ENCODE results near the gene ITGA6.

DNA sequence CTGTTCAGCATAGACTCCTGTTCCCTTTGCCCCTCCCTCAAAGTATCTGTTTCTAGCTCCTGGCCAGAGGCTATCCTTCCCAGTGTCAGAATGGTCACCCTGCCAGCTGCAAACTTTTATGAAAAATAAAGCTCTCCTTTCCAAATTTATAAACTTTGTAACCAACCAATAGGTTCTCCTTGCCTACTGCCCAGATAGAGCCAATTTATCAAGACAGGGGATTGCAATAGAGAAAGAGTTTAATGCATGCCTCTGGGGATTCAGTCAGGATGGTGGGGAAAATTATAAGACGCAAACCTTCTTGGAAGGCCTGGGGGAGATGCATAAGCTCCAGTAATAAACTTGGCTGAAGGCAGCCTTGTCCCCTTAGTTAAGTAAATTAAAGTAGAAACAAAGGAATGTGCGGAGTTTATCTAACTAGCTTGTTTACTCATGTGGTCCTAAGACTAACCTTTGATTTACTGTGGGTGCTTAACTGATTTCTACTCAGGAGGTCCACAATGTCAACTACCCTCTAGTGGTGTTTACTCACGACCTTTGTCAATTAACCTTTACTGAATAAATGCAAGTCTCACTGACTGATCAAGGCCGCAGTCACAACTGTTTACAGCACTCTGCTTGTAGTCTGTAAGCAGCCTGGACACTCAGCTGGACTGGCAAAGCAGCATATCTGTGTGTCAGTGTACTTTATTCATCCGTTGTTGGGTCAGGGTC, 85.6 kb downstream of the ITGA6 start:
- TF ChIP-seq, protein P1, sequence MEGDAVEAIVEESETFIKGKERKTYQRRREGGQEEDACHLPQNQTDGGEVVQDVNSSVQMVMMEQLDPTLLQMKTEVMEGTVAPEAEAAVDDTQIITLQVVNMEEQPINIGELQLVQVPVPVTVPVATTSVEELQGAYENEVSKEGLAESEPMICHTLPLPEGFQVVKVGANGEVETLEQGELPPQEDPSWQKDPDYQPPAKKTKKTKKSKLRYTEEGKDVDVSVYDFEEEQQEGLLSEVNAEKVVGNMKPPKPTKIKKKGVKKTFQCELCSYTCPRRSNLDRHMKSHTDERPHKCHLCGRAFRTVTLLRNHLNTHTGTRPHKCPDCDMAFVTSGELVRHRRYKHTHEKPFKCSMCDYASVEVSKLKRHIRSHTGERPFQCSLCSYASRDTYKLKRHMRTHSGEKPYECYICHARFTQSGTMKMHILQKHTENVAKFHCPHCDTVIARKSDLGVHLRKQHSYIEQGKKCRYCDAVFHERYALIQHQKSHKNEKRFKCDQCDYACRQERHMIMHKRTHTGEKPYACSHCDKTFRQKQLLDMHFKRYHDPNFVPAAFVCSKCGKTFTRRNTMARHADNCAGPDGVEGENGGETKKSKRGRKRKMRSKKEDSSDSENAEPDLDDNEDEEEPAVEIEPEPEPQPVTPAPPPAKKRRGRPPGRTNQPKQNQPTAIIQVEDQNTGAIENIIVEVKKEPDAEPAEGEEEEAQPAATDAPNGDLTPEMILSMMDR (tag by site-specific recombination; IDR thresholded peaks at IDR 0.05): no peak
- TF ChIP-seq ZNF549 (tag by site-specific recombination; IDR thresholded peaks at IDR 0.05): no peak
- TF ChIP-seq ZNF311 (tag by site-specific recombination; IDR thresholded peaks at IDR 0.05; ENCODE audit: borderline replicate concordance): no peak
- no peak for TF ChIP-seq REST (tag by site-specific recombination; IDR thresholded peaks at IDR 0.05)
- TF ChIP-seq ZBTB49 (tag by site-specific recombination; IDR thresholded peaks at IDR 0.05; ENCODE audit: low read depth): no peak
- TF ChIP-seq ZBTB44 (tag by site-specific recombination; IDR thresholded peaks at IDR 0.05): no peak
- TF ChIP-seq ZNF121 (tag by site-specific recombination; IDR thresholded peaks at IDR 0.05): no peak
- no peak for TF ChIP-seq HOXA7 (CRISPR knock-in tag; IDR thresholded peaks at IDR 0.05; ENCODE audit: borderline replicate concordance)
- no peak for TF ChIP-seq ZNF624 (tag by site-specific recombination; IDR thresholded peaks at IDR 0.05)
- no peak for TF ChIP-seq SP7 (tag by site-specific recombination; IDR thresholded peaks at IDR 0.05)

Data from HEK293 (cell line).